GM12878 (cell line): ENCODE measurements around the gene TRIM62. TPM values are rescaled to one million over a fixed set of nuclear protein-coding genes. Genes with fewer than 3 reads are reported as not detected.

Source experiments
- ATAC-seq: fragments of 200-7000 bp; cut with Tn5 transposase; 3 replicates; pipeline ENCODE4 v1.9.1; 2020; ENCODE audit warnings: mild to moderate bottlenecking, moderate library complexity
- BruUV-seq: library from RNA; stranded (reverse); fragments of 400-500 nt; replicated peaks from 2 replicates; lab custom pipeline; 2021; lab: Mats Ljungman, UMichigan
- CTCF ChIA-PET: fragments of 300-600 bp; sonication (Branson Sonifier 250); formaldehyde crosslinking; extraction: SDS; loops from one replicate; lab custom pipeline; 2021; ENCODE audit warnings: inconsistent platforms; lab: Yijun Ruan, JAX
- POLR2A ChIA-PET: fragments of 350-600 bp; formaldehyde crosslinking; extraction: SDS; loops from one replicate; lab custom pipeline; 2021; ENCODE audit warnings: inconsistent platforms; lab: Charles Lee
- RAD21 ChIA-PET: fragments of 300-600 bp; sonication (Branson Sonifier 250); formaldehyde crosslinking; loops from one replicate; lab custom pipeline; 2023; ENCODE audit warnings: antibody characterized with exemption; ENCODE audit not compliant: unreplicated experiment; lab: Charles Lee
- SMC1A ChIA-PET: fragments of 300-600 bp; sonication (Branson Sonifier 250); formaldehyde crosslinking; loops from one replicate; lab custom pipeline; 2023; ENCODE audit not compliant: unreplicated experiment, uncharacterized antibody; lab: Charles Lee
- DNase-seq: peaks from one replicate; pipeline ENCODE4 v3.0.0-alpha.2; 2011; ENCODE audit warnings: low read depth, low spot score
- FAIRE-seq: peaks from 3 replicates; lab custom pipeline; 2011; peaks lifted over from hg19 to GRCh38; lab: Jason Lieb, UNC
- H2AFZ ChIP-seq: 2 replicates; pipeline ENCODE4 v1.6.0; 2011; ENCODE audit warnings: low read depth, low read length, control low read depth; ENCODE audit not compliant: control insufficient read depth
- H3K27ac ChIP-seq: 2 replicates; pipeline ENCODE4 v1.5.1; 2011; ENCODE audit warnings: control low read depth; ENCODE audit not compliant: control insufficient read depth, insufficient read depth
- H3K27me3 ChIP-seq, 2 experiments: replicated peaks in 1 of 2; 2 replicates each; pipeline versions ENCODE4 v1.6.0 to v1.6.1; 2011; ENCODE audit warnings: low read length in 1 of 2; ENCODE audit not compliant: control insufficient read depth in 2 of 2, insufficient read depth in 2 of 2
- H3K36me3 ChIP-seq, 2 experiments: 2 replicates each; pipeline ENCODE4 v1.5.1; 2011; ENCODE audit warnings: low read length in 1 of 2; ENCODE audit not compliant: control insufficient read depth in 2 of 2, insufficient read depth in 2 of 2
- H3K4me1 ChIP-seq: 2 replicates; pipeline ENCODE4 v1.6.1; 2011; ENCODE audit warnings: mild to moderate bottlenecking, low read length, moderate library complexity, mixed read lengths; ENCODE audit not compliant: control insufficient read depth, insufficient read depth
- H3K4me2 ChIP-seq: 2 replicates; pipeline ENCODE4 v1.6.0; 2011; ENCODE audit warnings: control low read depth; ENCODE audit not compliant: control insufficient read depth, insufficient read depth
- H3K4me3 ChIP-seq: fragments of 200-600 bp; sonication (generic); 2 replicates; pipeline ENCODE4 v1.5.1; 2016
- H3K79me2 ChIP-seq: 2 replicates; pipeline ENCODE4 v1.6.0; 2011; ENCODE audit warnings: low read length; ENCODE audit not compliant: control insufficient read depth, insufficient read depth
- H3K9ac ChIP-seq: 2 replicates; pipeline ENCODE4 v1.8.0; 2011; ENCODE audit warnings: low read length, control low read depth, mixed read lengths; ENCODE audit not compliant: control insufficient read depth, insufficient read depth
- H3K9me3 ChIP-seq: replicated peaks from 3 replicates; pipeline ENCODE4 v1.5.1; 2011; ENCODE audit warnings: mild to moderate bottlenecking, low read length; ENCODE audit not compliant: control insufficient read depth, insufficient read depth
- H4K20me1 ChIP-seq: 2 replicates; pipeline ENCODE4 v1.6.0; 2011; ENCODE audit not compliant: control insufficient read depth, insufficient read depth
- BACH1 ChIP-seq: fragments of 450-650 bp; IDR thresholded peaks from 2 replicates; pipeline ENCODE4 v1.6.1; 2017; ENCODE audit warnings: mild to moderate bottlenecking, borderline replicate concordance
- CHD2 ChIP-seq: IDR thresholded peaks from 2 replicates; pipeline ENCODE4 v1.6.1; 2011; ENCODE audit warnings: low read depth, low read length, improper control_type of control experiment, borderline replicate concordance
- CREM ChIP-seq: IDR thresholded peaks from 2 replicates; pipeline ENCODE4 v1.6.1; 2014; ENCODE audit warnings: antibody characterized with exemption, low read depth
- EGR1 ChIP-seq, 2 experiments: IDR thresholded peaks; 1 replicate in 1 of 2; 2 replicates in 1 of 2; pipeline ENCODE4 v1.6.1; 2011 to 2012; ENCODE audit warnings: low read depth in 2 of 2, low read length in 2 of 2, borderline replicate concordance in 1 of 2, mild to moderate bottlenecking in 1 of 2, moderate library complexity in 1 of 2
- HDGF ChIP-seq: fragments of 450-650 bp; IDR thresholded peaks from 2 replicates; pipeline ENCODE4 v1.6.1; 2016; ENCODE audit warnings: antibody characterized with exemption
- MEF2A ChIP-seq: IDR thresholded peaks from 2 replicates; pipeline ENCODE4 v1.6.1; 2011; ENCODE audit warnings: low read depth, mild to moderate bottlenecking, low read length, moderate library complexity; ENCODE audit not compliant: insufficient read depth
- NFIC ChIP-seq: IDR thresholded peaks from 2 replicates; pipeline ENCODE4 v1.6.1; 2012; ENCODE audit warnings: low read depth, mild to moderate bottlenecking, inconsistent platforms, low read length, moderate library complexity
- PAX5 ChIP-seq: IDR thresholded peaks from 2 replicates; pipeline ENCODE4 v1.6.1; 2011; ENCODE audit warnings: low read depth, low read length, borderline replicate concordance
- POLR2A ChIP-seq: IDR thresholded peaks from 2 replicates; pipeline ENCODE4 v1.6.1; 2011; ENCODE audit warnings: low read depth, mild to moderate bottlenecking, low read length
- RAD51 ChIP-seq: fragments of 450-650 bp; IDR thresholded peaks from 2 replicates; pipeline ENCODE4 v1.6.1; 2016; ENCODE audit warnings: moderate library complexity, mild to moderate bottlenecking, inconsistent platforms
- RBBP5 ChIP-seq: fragments of 200-600 bp; sonication (generic); conservative IDR thresholded peaks from 2 replicates; pipeline ENCODE4 v1.6.1; 2016
- TBL1XR1 ChIP-seq: IDR thresholded peaks from 2 replicates; pipeline ENCODE4 v1.6.1; 2012; ENCODE audit warnings: low read depth, low read length, improper control_type of control experiment
- TCF12 ChIP-seq: IDR thresholded peaks from 2 replicates; pipeline ENCODE4 v1.6.1; 2011; ENCODE audit warnings: low read depth, mild to moderate bottlenecking, low read length
- YY1 ChIP-seq: IDR thresholded peaks from 2 replicates; pipeline ENCODE4 v1.6.1; 2011; ENCODE audit warnings: low read depth, mild to moderate bottlenecking, low read length
- ZNF274 ChIP-seq: IDR thresholded peaks from one replicate; pipeline ENCODE4 v1.8.0; 2011; ENCODE audit not compliant: insufficient read length, insufficient read depth
- WGBS: methylation state at CpG from one replicate; pipeline ENCODE4 v1.1.6; 2016; ENCODE audit warnings: low lambda C conversion rate; ENCODE audit not compliant: insufficient replicate concordance, insufficient coverage; ENCODE audit errors: missing lambda C conversion rate; 5-methylcytosine and 5-hydroxymethylcytosine counted together
- in situ Hi-C: fragments of 300-500 bp; cut with MboI; formaldehyde crosslinking; loops from 9 replicates; pipeline ENCODE4 v1.14.3; 2018; ENCODE audit warnings: mixed read lengths
- intact Hi-C: fragments of 100-400 bp; cut with micrococcal nuclease; formaldehyde crosslinking; loops from one replicate; pipeline ENCODE4 v1.14.2; 2022; ENCODE audit not compliant: unreplicated experiment
- polyA plus RNA-seq, 11 experiments: library from polyadenylated mRNA; depleted of rRNA in 4 of 11; unstranded in 6 of 11; stranded (reverse) in 5 of 11; fragments of >200 nt; fragmentation: Nextera tagmentation in 4 of 11; fragmentation: Illumina TruSeq in 1 of 11; extraction: Ambion mirVana in 4 of 11; extraction: Trizol in 1 of 11; gene quantifications; 1 replicate in 1 of 11; 2 replicates in 10 of 11; pipeline versions ENCODE4 v1.2.1 to v1.2.3, GENCODE V29; 2011 to 2016; ENCODE audit warnings: inconsistent platforms in 2 of 11, missing spikeins in 2 of 11, low read depth in 1 of 11
- total RNA-seq, 4 experiments: library from RNA; depleted of rRNA in 3 of 4; stranded (reverse); fragments of >200 nt in 3 of 4; fragmentation: Illumina TruSeq in 1 of 4; extraction: Trizol in 1 of 4; gene quantifications; 2 replicates each; pipeline versions ENCODE4 v1.2.1 to v1.2.3, GENCODE V29; 2013 to 2021
- TF ChIP-seq, protein P1 (sequence below): IDR thresholded peaks from 2 replicates; pipeline ENCODE4 v1.6.1; 2011; ENCODE audit warnings: low read depth, mild to moderate bottlenecking, low read length, moderate library complexity, borderline replicate concordance; ENCODE audit errors: extremely low read depth
- TF ChIP-seq, protein P2 (sequence below): IDR thresholded peaks from 2 replicates; pipeline ENCODE4 v1.6.1; 2011; ENCODE audit warnings: borderline replicate concordance, low read depth, mild to moderate bottlenecking, moderate library complexity, mixed read lengths, low read length; ENCODE audit not compliant: insufficient read depth; ENCODE audit errors: extremely low read length
- TF ChIP-seq, protein P3 (sequence below): fragments of 450-650 bp; IDR thresholded peaks from 2 replicates; pipeline ENCODE4 v1.6.1; 2017; ENCODE audit warnings: mild to moderate bottlenecking, moderate library complexity

TRIM62 gene
- total and polyA plus RNA-seq, 10 of the 15 experiments (the other 5 are each of a cell fraction or from before 2014, with no cell fraction given), result 0.52 to 4.2 (median 1.9) TPM

DNA sequence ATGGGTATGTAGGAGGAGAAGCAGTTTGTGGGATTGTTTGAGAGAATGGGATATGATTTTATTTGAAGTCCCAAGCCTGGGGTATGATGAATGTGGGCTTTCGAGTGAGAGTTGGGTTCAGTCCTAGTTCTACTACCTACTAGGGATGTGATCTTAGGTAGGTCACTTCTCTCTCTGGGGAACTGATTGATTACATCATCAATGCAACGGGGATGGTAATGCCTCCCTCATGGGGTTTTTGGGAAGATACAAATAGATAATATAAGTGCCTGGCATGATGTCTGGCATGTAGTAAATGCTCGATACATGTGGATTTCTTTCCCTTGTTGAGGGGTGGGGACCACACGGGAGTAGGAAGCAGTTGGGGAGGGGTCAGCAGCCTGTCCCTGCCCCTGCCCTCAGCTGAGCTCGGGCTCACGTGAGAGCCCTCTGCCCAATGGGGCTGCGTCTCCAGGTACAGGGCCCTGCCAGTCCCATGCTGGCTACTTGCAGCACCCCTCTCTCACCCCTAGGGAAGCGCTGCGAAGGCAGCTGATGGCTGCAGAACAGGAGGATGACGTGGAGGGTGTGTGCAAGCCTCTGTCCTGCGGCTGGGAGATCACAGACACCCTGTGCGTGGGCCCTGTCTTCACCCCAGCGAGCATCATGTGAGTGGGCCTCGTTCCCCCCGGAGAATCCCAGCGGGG lies 62.2 kb downstream of the TRIM62 start (continued):
- TF ChIP-seq RAD51 (peak; percentile 33; the same call in 1 of the 2 replicates), YY1 (0 out of 2 replicates have a peak, but pooled peaks have one; percentile 17), CREM (peak; percentile 76; the same call in 1 of the 2 replicates), PAX5 (peak; percentile 27; the same call in 1 of the 2 replicates), TCF12 (0 out of 2 replicates have a peak, but pooled peaks have one; percentile 22), ZNF274 (no peak), BACH1 (no peak)
- TF ChIP-seq, protein P1, sequence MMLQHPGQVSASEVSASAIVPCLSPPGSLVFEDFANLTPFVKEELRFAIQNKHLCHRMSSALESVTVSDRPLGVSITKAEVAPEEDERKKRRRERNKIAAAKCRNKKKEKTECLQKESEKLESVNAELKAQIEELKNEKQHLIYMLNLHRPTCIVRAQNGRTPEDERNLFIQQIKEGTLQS, result 0 out of 2 replicates have a peak, but pooled peaks have one; percentile 17
- TF ChIP-seq, protein P2, sequence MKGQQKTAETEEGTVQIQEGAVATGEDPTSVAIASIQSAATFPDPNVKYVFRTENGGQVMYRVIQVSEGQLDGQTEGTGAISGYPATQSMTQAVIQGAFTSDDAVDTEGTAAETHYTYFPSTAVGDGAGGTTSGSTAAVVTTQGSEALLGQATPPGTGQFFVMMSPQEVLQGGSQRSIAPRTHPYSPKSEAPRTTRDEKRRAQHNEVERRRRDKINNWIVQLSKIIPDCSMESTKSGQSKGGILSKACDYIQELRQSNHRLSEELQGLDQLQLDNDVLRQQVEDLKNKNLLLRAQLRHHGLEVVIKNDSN, result peak; percentile 84

DNA sequence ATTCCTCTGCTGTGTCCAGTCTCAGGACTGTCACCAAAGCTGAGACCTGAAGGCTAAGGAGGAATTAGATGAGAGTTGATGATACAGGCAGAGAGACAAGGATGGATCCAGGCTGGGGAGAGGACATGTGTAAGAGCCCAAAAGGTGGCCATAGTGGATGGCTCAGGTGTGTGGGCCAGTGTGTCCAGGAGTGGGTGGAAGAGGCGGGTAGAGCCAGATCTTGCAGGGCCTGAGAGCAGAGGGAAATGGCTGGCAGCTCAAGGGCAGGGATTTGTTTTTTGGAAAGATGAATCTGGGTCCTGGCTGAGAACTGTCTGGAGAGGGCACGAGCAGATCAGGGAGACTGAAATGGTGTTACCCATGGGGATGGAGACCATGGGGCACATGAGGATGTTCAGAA lies 62.8 kb downstream of the TRIM62 start:
- in situ Hi-C loops (no loop called here), intact Hi-C loops (no loop called here)
- ATAC-seq, result no peak
- Histone ChIP-seq H3K4me1 (peaks cover 10% of the 10 kb centered on the region), H3K4me2 (no peak overlapping the region), H3K27ac (no peak overlapping the region), H3K4me3 (no peak overlapping the region), H2AFZ (peak overlapping the region; percentile 17), H3K27me3 (no peaks in the 10 kb centered on the region), H3K9ac (no peak overlapping the region), H3K79me2 (no peaks in the 10 kb centered on the region), H4K20me1 (no peaks in the 10 kb centered on the region), H3K9me3 (no peaks in the 10 kb centered on the region), H3K36me3 (no peaks in the 10 kb centered on the region)
- CTCF ChIA-PET, result interaction anchor here (1.2 to 1.4 kb wide), 3 partner anchors 62 to 494 kb away, joined by 3 read pairs; partner anchors contain the start of gene TRIM62
- RAD21 ChIA-PET, result no interaction called here
- SMC1A ChIA-PET, result no interaction called here
- no TSS peak for BruUV-seq
- POLR2A ChIA-PET, result no interaction called here
- FAIRE-seq, result no peak
- DNase-seq, result no peak
- WGBS, result 26% methylated on average over 2 of the region's 2 CpGs
- no peak for TF ChIP-seq EGR1 (IDR thresholded peaks at IDR 0.05; ENCODE audit: borderline replicate concordance in 1 of 2, low read depth in 2 of 2, low read length in 2 of 2)
- TF ChIP-seq, protein P2, result no peak
- no peak for TF ChIP-seq MEF2A
- TF ChIP-seq CHD2, result no peak
- TF ChIP-seq, protein P3, sequence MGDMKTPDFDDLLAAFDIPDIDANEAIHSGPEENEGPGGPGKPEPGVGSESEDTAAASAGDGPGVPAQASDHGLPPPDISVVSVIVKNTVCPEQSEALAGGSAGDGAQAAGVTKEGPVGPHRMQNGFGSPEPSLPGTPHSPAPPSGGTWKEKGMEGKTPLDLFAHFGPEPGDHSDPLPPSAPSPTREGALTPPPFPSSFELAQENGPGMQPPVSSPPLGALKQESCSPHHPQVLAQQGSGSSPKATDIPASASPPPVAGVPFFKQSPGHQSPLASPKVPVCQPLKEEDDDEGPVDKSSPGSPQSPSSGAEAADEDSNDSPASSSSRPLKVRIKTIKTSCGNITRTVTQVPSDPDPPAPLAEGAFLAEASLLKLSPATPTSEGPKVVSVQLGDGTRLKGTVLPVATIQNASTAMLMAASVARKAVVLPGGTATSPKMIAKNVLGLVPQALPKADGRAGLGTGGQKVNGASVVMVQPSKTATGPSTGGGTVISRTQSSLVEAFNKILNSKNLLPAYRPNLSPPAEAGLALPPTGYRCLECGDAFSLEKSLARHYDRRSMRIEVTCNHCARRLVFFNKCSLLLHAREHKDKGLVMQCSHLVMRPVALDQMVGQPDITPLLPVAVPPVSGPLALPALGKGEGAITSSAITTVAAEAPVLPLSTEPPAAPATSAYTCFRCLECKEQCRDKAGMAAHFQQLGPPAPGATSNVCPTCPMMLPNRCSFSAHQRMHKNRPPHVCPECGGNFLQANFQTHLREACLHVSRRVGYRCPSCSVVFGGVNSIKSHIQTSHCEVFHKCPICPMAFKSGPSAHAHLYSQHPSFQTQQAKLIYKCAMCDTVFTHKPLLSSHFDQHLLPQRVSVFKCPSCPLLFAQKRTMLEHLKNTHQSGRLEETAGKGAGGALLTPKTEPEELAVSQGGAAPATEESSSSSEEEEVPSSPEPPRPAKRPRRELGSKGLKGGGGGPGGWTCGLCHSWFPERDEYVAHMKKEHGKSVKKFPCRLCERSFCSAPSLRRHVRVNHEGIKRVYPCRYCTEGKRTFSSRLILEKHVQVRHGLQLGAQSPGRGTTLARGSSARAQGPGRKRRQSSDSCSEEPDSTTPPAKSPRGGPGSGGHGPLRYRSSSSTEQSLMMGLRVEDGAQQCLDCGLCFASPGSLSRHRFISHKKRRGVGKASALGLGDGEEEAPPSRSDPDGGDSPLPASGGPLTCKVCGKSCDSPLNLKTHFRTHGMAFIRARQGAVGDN, result no peak
- TF ChIP-seq HDGF, result no peak
- TF ChIP-seq POLR2A, result no peak
- TF ChIP-seq RBBP5, result no peak
- TF ChIP-seq TBL1XR1, result no peak
- no peak for TF ChIP-seq NFIC
